Measurements from ENCODE around the gene PRR30.
"Not testable (repeated sequence)": the region's sequence is repeated elsewhere in the genome, so short reads cannot be mapped to it uniquely, and the experiment has no call there.

Gene PRR30

GRCh38 chr2:27139310-27139709, at the start of gene PRR30:
Gene PRR30 (minus strand): TSS chr2:27139410. CDS start chr2:27138329, 1,081 bp downstream.
- no peak for DNase-seq (ENCODE audit: low read depth)

GRCh38 chr2:27186613-27187345, 47.6 kb upstream of the PRR30 start:
- no peak for DNase-seq (ENCODE audit: low read depth)

GRCh38 chr2:27185331-27186026, 46.3 kb upstream of the PRR30 start:
- peak; percentile 59 for DNase-seq (ENCODE audit: low read depth)

GRCh38 chr2:27184115-27184514, 44.9 kb upstream of the PRR30 start:
- peak; percentile 38 for DNase-seq (ENCODE audit: low read depth)

- DNase-seq (ENCODE audit: low read depth): peak; percentile 34
Measured at GRCh38 chr2:27182346-27182745, 43.1 kb upstream of the PRR30 start.

- DNase-seq (ENCODE audit: low read depth): no peak
Measured at GRCh38 chr2:27179344-27180000, 40.3 kb upstream of the PRR30 start.

GRCh38 chr2:27178469-27178868, 39.3 kb upstream of the PRR30 start:
- DNase-seq (ENCODE audit: low read depth): no peak

- no peak for DNase-seq (ENCODE audit: low read depth)
Measured at GRCh38 chr2:27177441-27178351, 38.5 kb upstream of the PRR30 start.

- not testable (repeated sequence) for DNase-seq (ENCODE audit: low read depth)
Measured at GRCh38 chr2:27175781-27176180, 36.6 kb upstream of the PRR30 start.

- DNase-seq (ENCODE audit: low read depth): no peak
Measured at GRCh38 chr2:27175330-27175729, 36.1 kb upstream of the PRR30 start.

- DNase-seq (ENCODE audit: low read depth): no peak
Measured at GRCh38 chr2:27174638-27175037, 35.4 kb upstream of the PRR30 start.

- no peak for DNase-seq (ENCODE audit: low read depth)
Measured at GRCh38 chr2:27171351-27171848, 32.2 kb upstream of the PRR30 start.

GRCh38 chr2:27170581-27171337, 31.5 kb upstream of the PRR30 start:
- no peak for DNase-seq (ENCODE audit: low read depth)

GRCh38 chr2:27164960-27165763, 26.0 kb upstream of the PRR30 start:
- DNase-seq (ENCODE audit: low read depth): no peak

- peak; percentile 59 for DNase-seq (ENCODE audit: low read depth)
Measured at GRCh38 chr2:27162151-27163121, 23.2 kb upstream of the PRR30 start.

GRCh38 chr2:27160191-27160590, 21.0 kb upstream of the PRR30 start:
- DNase-seq (ENCODE audit: low read depth): no peak

- DNase-seq (ENCODE audit: low read depth): no peak
Measured at GRCh38 chr2:27159271-27159670, 20.1 kb upstream of the PRR30 start.

GRCh38 chr2:27158468-27158867, 19.3 kb upstream of the PRR30 start:
- no peak for DNase-seq (ENCODE audit: low read depth)

- no peak for DNase-seq (ENCODE audit: low read depth)
Measured at GRCh38 chr2:27155069-27155520, 15.9 kb upstream of the PRR30 start.
